MM.1S (cell line): ENCODE measurements around the gene SDF4.

Source experiments
- DNase-seq: peaks from one replicate; pipeline ENCODE4 v3.0.0-alpha.2; 2015
- H2AFZ ChIP-seq: fragments of 300-600 bp; sonication (generic); 2 replicates; pipeline ENCODE4 v1.6.0; 2016; ENCODE audit warnings: antibody characterized with exemption, low read length
- H3F3A ChIP-seq: fragments of 300-600 bp; sonication (generic); 2 replicates; pipeline ENCODE4 v1.6.1; 2016; ENCODE audit warnings: mild to moderate bottlenecking, antibody characterized with exemption, low read length, moderate library complexity, mixed read lengths; ENCODE audit not compliant: insufficient read depth
- H3K27ac ChIP-seq: fragments of 300-600 bp; sonication (generic); 2 replicates; pipeline ENCODE4 v1.5.1; 2016; ENCODE audit warnings: mild to moderate bottlenecking, low read length
- H3K27me3 ChIP-seq: fragments of 300-600 bp; sonication (generic); replicated peaks from 2 replicates; pipeline ENCODE4 v1.6.0; 2016; ENCODE audit warnings: low read length; ENCODE audit not compliant: insufficient read depth
- H3K36me3 ChIP-seq: fragments of 300-600 bp; sonication (generic); replicated peaks from 2 replicates; pipeline ENCODE4 v1.6.1; 2016; ENCODE audit warnings: mild to moderate bottlenecking, low read length, mixed read lengths; ENCODE audit not compliant: insufficient read depth
- H3K4me1 ChIP-seq: fragments of 300-600 bp; sonication (generic); 2 replicates; pipeline ENCODE4 v1.6.1; 2016; ENCODE audit warnings: low read length, mixed read lengths
- H3K4me2 ChIP-seq: fragments of 300-600 bp; sonication (generic); 2 replicates; pipeline ENCODE4 v1.6.0; 2016; ENCODE audit warnings: low read depth, low read length
- H3K4me3 ChIP-seq: fragments of 300-600 bp; sonication (generic); 2 replicates; pipeline ENCODE4 v1.5.1; 2016; ENCODE audit warnings: low read length, mixed read lengths
- H3K79me2 ChIP-seq: fragments of 300-600 bp; sonication (generic); 2 replicates; pipeline ENCODE4 v1.6.1; 2016; ENCODE audit warnings: mixed run types, low read length, mixed read lengths
- H3K9ac ChIP-seq: fragments of 300-600 bp; sonication (generic); 2 replicates; pipeline ENCODE4 v1.6.1; 2016; ENCODE audit warnings: low read length, mixed read lengths
- H3K9me2 ChIP-seq: fragments of 300-600 bp; sonication (generic); replicated peaks from 2 replicates; pipeline ENCODE4 v1.6.1; 2016; ENCODE audit warnings: mild to moderate bottlenecking, low read length, mixed read lengths; ENCODE audit not compliant: insufficient read depth
- H3K9me3 ChIP-seq: fragments of 300-600 bp; sonication (generic); replicated peaks from 2 replicates; pipeline ENCODE4 v1.6.1; 2016; ENCODE audit warnings: mild to moderate bottlenecking, low read length, mixed read lengths; ENCODE audit not compliant: insufficient read depth
- H4K20me1 ChIP-seq: fragments of 300-600 bp; sonication (generic); 2 replicates; pipeline ENCODE4 v1.6.1; 2016; ENCODE audit warnings: mild to moderate bottlenecking, low read length, moderate library complexity, mixed read lengths; ENCODE audit not compliant: insufficient read depth
- EZH2 ChIP-seq: fragments of 300-600 bp; sonication (generic); optimal IDR thresholded peaks from 2 replicates; pipeline ENCODE3; 2017; ENCODE audit warnings: low read depth, mild to moderate bottlenecking, antibody characterized with exemption, low read length, mixed read lengths
- EZH2phosphoT487 ChIP-seq: fragments of 300-600 bp; sonication (generic); IDR thresholded peaks from 2 replicates; pipeline ENCODE4 v1.6.1; 2018; ENCODE audit warnings: antibody characterized with exemption, low read length
- TF ChIP-seq, protein P1 (sequence below): fragments of 300-600 bp; sonication (generic); IDR thresholded peaks from 2 replicates; pipeline ENCODE4 v1.5.1; 2016; ENCODE audit warnings: antibody characterized with exemption, low read length, mixed read lengths

Gene SDF4

DNA sequence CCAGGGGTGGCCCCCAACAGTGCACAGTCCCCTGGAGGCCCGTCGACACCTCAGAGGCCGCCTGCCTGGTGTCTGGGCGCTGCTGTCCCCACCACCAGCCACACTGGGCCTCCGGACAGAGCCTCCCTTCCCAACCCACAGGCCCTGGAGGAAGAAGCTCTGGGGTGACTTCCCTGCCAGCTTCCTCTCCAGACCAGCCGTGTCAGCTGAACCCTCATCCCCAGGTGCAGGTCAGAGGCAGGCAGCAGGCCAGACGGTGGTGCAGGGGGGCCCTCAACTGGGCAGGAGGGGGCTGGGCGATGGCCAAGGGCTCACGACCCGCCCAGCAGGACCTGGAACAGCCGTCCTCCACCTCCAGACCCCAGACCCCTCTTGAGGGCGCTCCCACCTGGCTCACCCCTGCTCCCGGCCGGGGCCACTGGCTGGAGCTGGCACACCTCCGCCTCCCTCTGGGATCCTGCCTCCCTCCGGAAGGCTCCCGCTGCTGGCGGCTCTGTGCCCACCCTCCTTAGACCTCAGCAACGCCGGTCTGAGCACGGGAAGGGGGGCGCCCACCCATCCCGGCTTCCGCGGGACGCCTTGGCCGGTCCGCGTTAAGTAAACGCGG is 25.9 kb downstream of the SDF4 start:
- Histone ChIP-seq H3K27me3 (peaks cover 81% of the 10 kb centered on the region), H3K9ac (no peak overlapping the region), H3K79me2 (no peaks in the 10 kb centered on the region), H3K36me3 (no peaks in the 10 kb centered on the region), H3K4me3 (no peak overlapping the region), H2AFZ (no peak overlapping the region), H4K20me1 (no peaks in the 10 kb centered on the region), H3K27ac (no peak overlapping the region), H3F3A (no peaks in the 10 kb centered on the region), H3K4me1 (no peaks in the 10 kb centered on the region), H3K4me2 (no peak overlapping the region), H3K9me3 (no peaks in the 10 kb centered on the region), H3K9me2 (no peaks in the 10 kb centered on the region)
- TF ChIP-seq EZH2phosphoT487 (no peak), EZH2 (no peak)
- TF ChIP-seq, protein P1, sequence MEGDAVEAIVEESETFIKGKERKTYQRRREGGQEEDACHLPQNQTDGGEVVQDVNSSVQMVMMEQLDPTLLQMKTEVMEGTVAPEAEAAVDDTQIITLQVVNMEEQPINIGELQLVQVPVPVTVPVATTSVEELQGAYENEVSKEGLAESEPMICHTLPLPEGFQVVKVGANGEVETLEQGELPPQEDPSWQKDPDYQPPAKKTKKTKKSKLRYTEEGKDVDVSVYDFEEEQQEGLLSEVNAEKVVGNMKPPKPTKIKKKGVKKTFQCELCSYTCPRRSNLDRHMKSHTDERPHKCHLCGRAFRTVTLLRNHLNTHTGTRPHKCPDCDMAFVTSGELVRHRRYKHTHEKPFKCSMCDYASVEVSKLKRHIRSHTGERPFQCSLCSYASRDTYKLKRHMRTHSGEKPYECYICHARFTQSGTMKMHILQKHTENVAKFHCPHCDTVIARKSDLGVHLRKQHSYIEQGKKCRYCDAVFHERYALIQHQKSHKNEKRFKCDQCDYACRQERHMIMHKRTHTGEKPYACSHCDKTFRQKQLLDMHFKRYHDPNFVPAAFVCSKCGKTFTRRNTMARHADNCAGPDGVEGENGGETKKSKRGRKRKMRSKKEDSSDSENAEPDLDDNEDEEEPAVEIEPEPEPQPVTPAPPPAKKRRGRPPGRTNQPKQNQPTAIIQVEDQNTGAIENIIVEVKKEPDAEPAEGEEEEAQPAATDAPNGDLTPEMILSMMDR = no peak
- DNase-seq = no peak

- Histone ChIP-seq H3K4me3 (no peak overlapping the region), H4K20me1 (no peaks in the 10 kb centered on the region), H2AFZ (no peak overlapping the region), H3K9ac (no peak overlapping the region), H3K9me3 (no peaks in the 10 kb centered on the region), H3K4me1 (no peaks in the 10 kb centered on the region), H3K27ac (no peak overlapping the region), H3K79me2 (no peaks in the 10 kb centered on the region), H3K27me3 (peaks cover 81% of the 10 kb centered on the region), H3K9me2 (no peaks in the 10 kb centered on the region), H3K4me2 (no peak overlapping the region), H3F3A (no peaks in the 10 kb centered on the region), H3K36me3 (no peaks in the 10 kb centered on the region)
- DNase-seq = no peak
- TF ChIP-seq EZH2 = no peak
- TF ChIP-seq EZH2phosphoT487 = no peak
- TF ChIP-seq, protein P1 = no peak
Measured at GRCh38 chr1:1204998-1205768, 26.6 kb downstream of the SDF4 start.

GRCh38 chr1:1204425-1204920 is 27.3 kb downstream of the SDF4 start:
- H3K36me3 ChIP-seq = no peaks in the 10 kb centered on the region

More at GRCh38 chr1:1204425-1204920, 27.3 kb downstream of the SDF4 start:
- H2AFZ ChIP-seq = no peak overlapping the region
- TF ChIP-seq EZH2 (no peak), EZH2phosphoT487 (no peak)
- TF ChIP-seq, protein P1 = no peak
- no peaks in the 10 kb centered on the region for H3K9me3 ChIP-seq
- no peaks in the 10 kb centered on the region for H3K79me2 ChIP-seq
- H3K9ac ChIP-seq = no peak overlapping the region
- H4K20me1 ChIP-seq = no peaks in the 10 kb centered on the region
- no peak for DNase-seq
- H3K27ac ChIP-seq = no peak overlapping the region
- peaks cover 81% of the 10 kb centered on the region for H3K27me3 ChIP-seq
- no peak overlapping the region for H3K4me3 ChIP-seq
- H3K9me2 ChIP-seq = no peaks in the 10 kb centered on the region
- H3F3A ChIP-seq = no peaks in the 10 kb centered on the region
- H3K4me2 ChIP-seq = no peak overlapping the region
- H3K4me1 ChIP-seq = no peaks in the 10 kb centered on the region
